Nephron progenitor cell (in vitro differentiated cells): ENCODE results near the gene RALGPS2.

ENCODE experiments used
- DNase-seq: peaks from one replicate; pipeline ENCODE4 v3.0.0; 2021
- H3K27ac Mint-ChIP-seq: 2 replicates; pipeline ENCODE4 v1.8.0; 2021; ENCODE audit warnings: mild to moderate bottlenecking, moderate library complexity, mixed read lengths
- H3K27me3 Mint-ChIP-seq: 2 replicates; pipeline ENCODE4 v1.8.0; 2021; ENCODE audit warnings: mild to moderate bottlenecking, low read depth, mixed read lengths; ENCODE audit not compliant: poor library complexity
- H3K36me3 Mint-ChIP-seq: 2 replicates; pipeline ENCODE4 v1.8.0; 2021; ENCODE audit warnings: low read depth, mixed read lengths
- H3K4me1 Mint-ChIP-seq: 2 replicates; pipeline ENCODE4 v1.8.0; 2021; ENCODE audit warnings: mixed read lengths
- H3K4me3 Mint-ChIP-seq: 2 replicates; pipeline ENCODE4 v1.8.0; 2021; ENCODE audit warnings: mild to moderate bottlenecking, moderate library complexity, mixed read lengths
- H3K9me3 Mint-ChIP-seq: 2 replicates; pipeline ENCODE4 v1.8.0; 2021; ENCODE audit warnings: mild to moderate bottlenecking, moderate library complexity, mixed read lengths
- CTCF ChIP-seq: fragments of 200-600 bp; sonication (generic); IDR thresholded peaks from 2 replicates; pipeline ENCODE4 v1.5.0; 2021; ENCODE audit warnings: antibody characterized with exemption

Gene RALGPS2

DNA sequence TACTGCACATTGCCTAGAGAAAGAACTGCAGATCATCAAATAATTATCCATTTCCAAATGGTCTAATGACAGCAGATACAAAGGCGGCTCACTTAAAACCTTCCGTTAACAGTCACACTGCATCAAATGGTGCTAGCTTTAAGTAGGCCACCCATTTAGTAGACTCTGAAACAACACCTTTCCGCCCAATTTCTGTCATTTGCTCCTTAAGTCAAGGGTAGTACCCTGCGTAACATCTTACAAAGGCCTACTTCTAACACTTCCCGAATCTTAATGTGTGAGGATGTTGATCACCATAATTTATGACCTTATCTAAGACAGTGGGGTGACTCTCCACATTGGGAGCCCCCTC, 692 bp upstream of the RALGPS2 start:
- Mint-ChIP-seq H3K27ac (peak overlapping the region; percentile 92), H3K4me1 (peaks cover 39% of the 10 kb centered on the region), H3K4me3 (peak overlapping the region; percentile 90), H3K9me3 (peaks cover 8% of the 10 kb centered on the region), H3K36me3 (peaks cover 16% of the 10 kb centered on the region), H3K27me3 (peaks cover 4% of the 10 kb centered on the region)
- no peak for DNase-seq
- no peak for TF ChIP-seq CTCF

GRCh38 chr1:178725466-178726086, 532 bp downstream of the RALGPS2 start:
- Mint-ChIP-seq H3K4me3 (peak overlapping the region; percentile 92), H3K9me3 (peaks cover 19% of the 10 kb centered on the region), H3K36me3 (peaks cover 29% of the 10 kb centered on the region), H3K27ac (no peak overlapping the region), H3K4me1 (peaks cover 39% of the 10 kb centered on the region), H3K27me3 (peaks cover 4% of the 10 kb centered on the region)
- TF ChIP-seq CTCF, result no peak
- DNase-seq, result peak; percentile 65

- Mint-ChIP-seq H3K4me1 (peaks cover 39% of the 10 kb centered on the region), H3K9me3 (peaks cover 24% of the 10 kb centered on the region), H3K4me3 (peak overlapping the region; percentile 92), H3K27ac (peak overlapping the region; percentile 98), H3K27me3 (peaks cover 4% of the 10 kb centered on the region), H3K36me3 (peaks cover 34% of the 10 kb centered on the region)
- no peak for TF ChIP-seq CTCF
- peak; percentile 60 for DNase-seq
Observed at GRCh38 chr1:178726087-178726517, 1.1 kb downstream of the RALGPS2 start.

GRCh38 chr1:178726545-178726944, 1.5 kb downstream of the RALGPS2 start:
- no peak for DNase-seq
- H3K4me3 Mint-ChIP-seq, result peak overlapping the region; percentile 92
- no peak for TF ChIP-seq CTCF
- H3K9me3 Mint-ChIP-seq, result peaks cover 28% of the 10 kb centered on the region
- peaks cover 4% of the 10 kb centered on the region for H3K27me3 Mint-ChIP-seq
- H3K4me1 Mint-ChIP-seq, result peaks cover 39% of the 10 kb centered on the region
- peak overlapping the region; percentile 98 for H3K27ac Mint-ChIP-seq
- peaks cover 38% of the 10 kb centered on the region for H3K36me3 Mint-ChIP-seq

GRCh38 chr1:178727014-178727895, 2.2 kb downstream of the RALGPS2 start:
- TF ChIP-seq CTCF, result no peak
- DNase-seq, result no peak
- H3K27me3 Mint-ChIP-seq, result peaks cover 4% of the 10 kb centered on the region
- no peak overlapping the region for H3K27ac Mint-ChIP-seq
- H3K4me1 Mint-ChIP-seq, result peaks cover 39% of the 10 kb centered on the region
- peaks cover 46% of the 10 kb centered on the region for H3K36me3 Mint-ChIP-seq
- H3K9me3 Mint-ChIP-seq, result peaks cover 35% of the 10 kb centered on the region
- peak overlapping the region; percentile 92 for H3K4me3 Mint-ChIP-seq
